Iris pigment epithelial cell (primary cell): ENCODE results near the gene LRP8.

Experiments
- DNase-seq: peaks from one replicate; pipeline ENCODE4 v3.0.0-alpha.2; 2011; ENCODE audit warnings: low read depth

LRP8 gene

GRCh38 chr1:53339736-53340635 is 12.1 kb upstream of the LRP8 start:
- no peak for DNase-seq

GRCh38 chr1:53338423-53338822 is 10.6 kb upstream of the LRP8 start:
- DNase-seq: no peak

DNA sequence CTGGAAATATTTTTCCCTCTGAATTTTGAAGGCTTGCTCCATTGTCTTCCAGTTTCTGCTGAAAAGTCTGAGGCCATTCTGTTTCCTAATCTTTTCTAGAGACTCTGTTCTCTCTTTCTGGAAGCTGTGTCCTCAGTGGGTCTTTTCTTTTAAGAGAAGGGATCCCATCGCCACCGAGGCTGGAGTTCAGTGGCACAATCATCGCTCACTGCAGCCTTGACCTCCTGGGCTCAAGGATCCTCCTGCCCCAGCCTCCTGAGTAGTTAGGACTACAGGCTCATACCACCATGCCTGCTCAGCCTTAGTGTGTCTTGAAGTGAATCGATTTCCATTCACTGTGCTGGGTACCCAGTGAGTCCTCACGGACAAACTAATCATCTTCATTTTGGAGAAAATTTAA is 9.6 kb upstream of the LRP8 start:
- no peak for DNase-seq

DNA sequence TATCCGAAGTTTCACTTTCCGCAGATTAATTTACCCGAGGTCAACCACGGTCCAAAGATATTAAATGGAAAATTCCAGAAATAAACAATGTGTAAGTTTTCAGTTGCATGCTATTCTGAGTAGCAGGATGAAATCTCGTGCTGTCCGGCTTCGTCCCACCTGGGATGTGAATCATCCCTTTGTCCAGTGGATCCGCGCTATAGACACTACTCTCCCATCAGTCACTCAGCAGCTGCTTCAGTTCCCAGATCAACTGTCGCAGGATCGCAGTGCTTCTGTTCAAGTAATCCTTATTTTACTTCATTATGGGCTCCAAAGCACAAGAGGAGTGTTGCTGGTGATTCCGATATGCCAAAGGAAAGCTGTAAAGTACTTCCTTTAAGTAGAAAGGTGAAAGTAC is 8.3 kb upstream of the LRP8 start:
- no peak for DNase-seq

DNA sequence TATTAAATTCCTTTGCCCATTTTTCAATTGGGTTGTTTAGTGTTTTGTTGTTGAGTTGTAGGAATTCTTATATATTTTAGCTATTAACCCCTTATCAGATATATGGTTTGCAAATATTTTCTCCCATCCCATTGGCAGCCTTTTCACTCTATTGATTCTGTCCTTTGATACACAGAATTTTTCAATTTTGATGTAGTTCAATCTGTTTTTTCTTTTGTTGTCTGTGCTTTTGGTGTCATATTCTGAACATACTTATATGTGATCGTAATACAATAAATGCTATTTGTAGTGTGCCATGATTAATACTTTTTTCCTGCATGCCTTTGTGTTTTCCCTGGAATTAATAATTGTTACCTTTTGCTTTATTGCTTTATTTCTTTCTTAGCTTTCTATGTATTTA is 7.8 kb upstream of the LRP8 start:
- no peak for DNase-seq

DNA sequence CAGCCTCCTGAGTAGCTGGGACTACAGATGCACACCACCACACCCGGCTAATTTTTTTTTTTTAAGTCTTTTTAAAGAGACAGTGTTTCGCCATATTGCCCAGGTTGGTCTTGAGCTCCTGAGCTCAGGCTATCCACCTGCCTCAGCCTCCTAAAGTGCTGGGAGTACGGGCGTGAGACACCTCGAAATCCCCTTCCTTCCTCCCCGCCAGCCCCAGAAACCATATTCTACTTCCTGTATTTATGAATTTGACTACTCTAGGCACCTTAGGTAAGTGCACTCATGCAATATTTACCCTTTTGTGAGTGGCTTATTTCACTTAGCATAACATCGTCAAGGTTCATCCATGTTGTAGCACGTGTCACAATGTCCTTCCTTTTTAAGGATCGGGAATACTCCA is 6.9 kb upstream of the LRP8 start:
- no peak for DNase-seq

DNA sequence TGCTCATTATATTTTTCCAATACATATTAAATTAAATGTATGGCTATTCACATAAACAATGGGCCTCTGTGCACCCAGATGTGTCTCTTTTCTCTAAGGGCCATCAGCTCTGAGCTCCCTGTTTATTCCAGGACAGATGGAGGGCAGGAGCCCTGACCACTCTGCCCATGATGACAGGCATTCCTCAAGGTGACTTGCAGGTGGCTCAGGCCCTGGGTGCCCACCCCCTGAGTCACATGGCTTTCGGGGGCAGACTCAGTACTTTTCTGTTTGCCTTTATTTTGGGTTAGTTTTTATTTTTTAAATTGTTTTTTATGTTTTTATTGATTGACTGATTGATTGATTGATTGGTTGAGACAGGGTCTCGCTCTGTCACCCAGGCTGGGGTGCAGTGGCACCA is 6.4 kb upstream of the LRP8 start:
- DNase-seq: no peak

DNA sequence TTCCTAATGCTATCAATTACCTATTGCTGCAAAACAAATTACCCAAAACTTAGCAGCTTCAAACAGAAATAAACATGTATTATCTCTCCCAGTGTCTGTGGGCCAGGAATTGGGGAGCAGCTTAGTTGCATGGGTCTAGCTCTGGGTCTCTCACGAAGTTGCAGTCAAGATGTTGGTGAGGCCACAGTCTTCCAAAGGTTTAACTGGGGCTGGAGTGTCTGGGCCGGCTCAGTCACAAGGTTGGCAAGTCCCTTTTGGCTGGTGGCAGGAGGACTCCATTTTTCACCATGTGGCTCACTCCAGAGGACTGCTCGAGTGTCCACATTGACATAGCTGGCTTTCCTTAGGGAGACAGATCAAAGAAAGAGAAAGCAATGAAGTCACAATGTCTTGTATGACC is 5.0 kb upstream of the LRP8 start:
- no peak for DNase-seq

GRCh38 chr1:53332186-53332564 is 4.3 kb upstream of the LRP8 start:
- no peak for DNase-seq

DNA sequence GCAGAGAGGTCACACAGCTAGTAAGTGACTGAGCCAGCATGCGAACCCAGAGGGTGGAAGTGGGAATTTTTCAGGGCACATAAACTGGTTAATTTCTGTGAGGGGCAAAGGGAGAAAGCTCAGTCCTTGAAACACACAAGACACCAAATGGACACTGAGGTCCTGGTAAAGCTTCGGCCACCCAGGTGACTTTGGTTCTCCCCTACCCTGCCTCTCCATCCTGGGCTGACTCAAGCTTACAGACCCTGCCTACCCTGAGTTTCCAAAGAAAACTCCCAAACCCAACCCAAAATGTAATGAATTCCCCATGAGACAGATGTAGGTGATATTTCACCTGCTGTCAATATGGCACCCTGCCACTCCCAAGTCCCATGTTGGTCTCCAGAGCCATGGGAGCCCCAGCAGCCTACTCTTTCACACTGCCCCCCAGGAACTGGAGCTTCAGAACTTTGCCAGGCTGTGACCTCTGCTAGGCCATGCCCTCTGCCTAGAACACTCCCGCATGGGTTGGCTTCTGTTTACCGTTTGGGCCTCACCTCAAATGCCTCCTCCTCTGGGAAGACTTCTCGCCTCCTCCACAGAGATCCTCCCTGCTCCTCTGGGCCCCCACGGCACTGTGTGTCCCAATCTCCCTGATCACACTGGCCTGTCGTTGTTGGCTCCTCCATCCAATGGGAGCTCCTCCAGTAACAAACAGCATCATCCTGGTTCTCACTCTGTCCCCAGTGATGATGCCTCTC is 3.7 kb upstream of the LRP8 start:
- no peak for DNase-seq

GRCh38 chr1:53330819-53331218 is 2.9 kb upstream of the LRP8 start:
- no peak for DNase-seq

DNA sequence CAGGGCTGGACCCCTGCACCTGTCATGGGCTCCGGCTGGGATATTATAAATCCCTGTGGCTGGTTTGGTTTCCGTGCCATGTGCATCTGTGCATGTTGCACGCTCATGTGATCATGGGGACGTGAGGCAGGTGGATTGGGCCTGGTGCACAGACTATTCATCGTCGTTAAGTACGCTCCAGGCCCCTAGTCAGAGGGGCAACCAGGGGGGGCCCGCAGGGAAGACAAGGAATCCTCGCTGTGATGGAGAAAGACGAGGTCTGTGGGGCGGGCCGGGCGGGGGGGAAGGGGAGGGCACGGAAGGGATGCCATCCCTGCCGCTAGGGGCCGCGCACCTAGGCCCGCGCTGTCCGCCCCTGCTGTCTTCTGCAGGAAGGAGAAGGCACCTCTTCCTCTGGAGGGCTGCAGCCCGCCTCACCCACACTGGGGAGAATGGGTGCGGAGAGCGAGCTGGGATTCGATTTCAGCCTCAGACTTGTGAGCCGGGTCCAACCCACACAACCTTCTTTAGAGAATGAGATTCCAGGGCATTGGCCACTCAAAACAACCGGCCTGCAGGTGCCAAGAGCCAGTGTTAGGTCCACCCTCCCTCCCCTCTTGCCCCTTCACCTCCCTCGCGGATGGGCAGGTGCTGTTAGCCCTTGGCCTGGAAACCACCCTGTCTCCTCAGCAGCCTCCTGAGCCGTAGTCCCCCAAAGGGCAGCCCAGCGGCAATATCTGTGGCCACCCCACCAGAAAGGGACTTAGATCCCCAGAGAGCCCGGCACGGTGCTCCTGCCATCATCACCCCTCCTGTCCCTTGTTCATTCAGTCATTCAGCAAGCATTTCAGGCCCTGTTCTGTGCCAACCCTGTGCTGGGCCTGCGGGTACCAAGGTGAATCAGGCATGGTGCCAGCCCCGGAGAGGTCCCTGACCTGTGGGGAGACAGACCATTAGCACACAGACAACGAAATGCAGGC is 950 bp upstream of the LRP8 start:
- no peak for DNase-seq

- peak; percentile 50 for DNase-seq
These were observed 522 bp downstream of the LRP8 start for GRCh38 chr1:53327182-53327913.

DNA sequence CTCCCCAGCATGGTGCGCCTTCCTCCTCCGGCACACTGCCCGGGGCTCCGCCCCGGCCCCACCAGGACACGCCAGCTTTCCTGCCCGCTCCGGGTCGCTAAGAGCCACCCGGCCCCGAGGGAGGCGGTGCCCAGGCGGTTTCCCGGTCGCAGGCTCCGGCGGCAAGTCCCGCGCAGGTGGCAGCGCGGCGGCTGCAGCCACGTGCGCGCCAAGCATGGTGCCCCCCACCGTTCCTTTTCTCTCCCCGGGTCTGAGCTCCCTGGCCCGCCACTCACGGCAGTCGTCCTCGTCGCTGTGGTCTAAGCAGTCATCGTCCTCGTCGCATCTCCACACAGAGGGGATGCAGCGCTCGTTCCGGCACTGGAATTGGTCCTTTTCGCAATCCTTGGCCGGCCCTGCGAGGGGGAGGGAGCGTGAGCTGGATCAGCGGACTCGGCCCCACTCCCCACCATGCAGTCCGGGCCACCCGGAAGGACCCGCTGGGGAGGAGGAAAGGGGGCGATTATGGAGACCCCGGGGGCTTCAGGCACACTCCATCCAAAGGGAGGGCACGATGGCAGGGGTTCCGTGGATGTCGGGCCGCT is 1.2 kb downstream of the LRP8 start:
- peak; percentile 32 for DNase-seq

GRCh38 chr1:53326088-53326597 is 1.7 kb downstream of the LRP8 start:
- DNase-seq: peak; percentile 96

GRCh38 chr1:53325326-53326087 is 2.4 kb downstream of the LRP8 start:
- no peak for DNase-seq

DNA sequence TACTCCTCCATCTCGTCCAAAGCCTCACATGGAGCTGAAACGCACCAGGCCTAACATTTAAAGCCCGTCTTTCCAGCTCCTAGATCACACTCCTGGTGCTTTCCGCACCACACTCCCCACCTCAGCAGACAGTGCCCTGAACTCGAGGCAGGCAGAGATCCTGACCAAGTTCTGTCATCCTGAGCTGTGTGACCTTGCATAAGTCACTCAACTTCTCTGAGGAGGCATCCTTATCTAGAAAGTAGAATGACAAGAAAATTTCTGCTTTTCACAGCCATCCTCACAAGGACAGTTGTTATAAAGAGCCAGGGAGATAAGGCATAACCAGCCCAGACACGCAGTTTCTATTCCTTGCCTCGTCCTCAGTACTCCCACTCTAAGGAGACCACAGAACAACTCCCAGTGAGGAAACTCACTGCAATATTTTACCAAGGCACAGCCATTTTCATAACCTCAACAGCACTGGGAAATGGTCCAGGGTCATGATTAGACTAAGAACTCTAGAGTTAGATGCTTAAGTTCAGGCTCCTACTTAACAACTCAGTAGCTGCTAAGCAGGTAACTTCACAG is 3.1 kb downstream of the LRP8 start:
- DNase-seq: no peak

- no peak for DNase-seq
These were observed 3.5 kb downstream of the LRP8 start for GRCh38 chr1:53324321-53324720.

GRCh38 chr1:53323316-53323715 is 4.6 kb downstream of the LRP8 start:
- no peak for DNase-seq
